NT2/D1 (cell line): ENCODE data around the gene MED16.
A peak's percentile ranks its signal among the peaks of the same experiment; 100 is the strongest.

Experiments
- DNase-seq: peaks from one replicate; pipeline ENCODE4 v3.0.0-alpha.2; 2011; ENCODE audit warnings: low read depth, low spot score
- H3K27me3 ChIP-seq: 2 replicates; pipeline ENCODE4 v1.6.0; 2011; ENCODE audit warnings: mild to moderate bottlenecking; ENCODE audit not compliant: insufficient read length, insufficient read depth
- H3K36me3 ChIP-seq: 2 replicates; pipeline ENCODE4 v1.6.1; 2011; ENCODE audit warnings: mild to moderate bottlenecking, low read length, mixed read lengths; ENCODE audit not compliant: insufficient read depth, insufficient read length
- H3K4me1 ChIP-seq: 2 replicates; pipeline ENCODE4 v1.5.1; 2011; ENCODE audit not compliant: insufficient read depth, insufficient read length
- H3K4me3 ChIP-seq: 2 replicates; pipeline ENCODE4 v1.5.1; 2011; ENCODE audit warnings: low read depth; ENCODE audit not compliant: insufficient read length
- H3K9ac ChIP-seq: 2 replicates; pipeline ENCODE4 v1.6.0; 2011; ENCODE audit warnings: low read depth; ENCODE audit not compliant: insufficient read length
- H3K9me3 ChIP-seq: 2 replicates; pipeline ENCODE4 v1.5.1; 2011; ENCODE audit warnings: mild to moderate bottlenecking, low read length; ENCODE audit not compliant: insufficient read depth
- SUZ12 ChIP-seq: IDR thresholded peaks from 2 replicates; pipeline ENCODE4 v1.6.1; 2011; ENCODE audit not compliant: insufficient read length, insufficient read depth; ENCODE audit errors: extremely low read depth
- YY1 ChIP-seq: IDR thresholded peaks from 2 replicates; pipeline ENCODE4 v1.6.1; 2011; ENCODE audit not compliant: insufficient read length, insufficient read depth
- ZNF274 ChIP-seq: IDR thresholded peaks from 2 replicates; pipeline ENCODE4 v1.6.1; 2011; ENCODE audit warnings: mild to moderate bottlenecking, low read depth, low read length

MED16 gene

DNA sequence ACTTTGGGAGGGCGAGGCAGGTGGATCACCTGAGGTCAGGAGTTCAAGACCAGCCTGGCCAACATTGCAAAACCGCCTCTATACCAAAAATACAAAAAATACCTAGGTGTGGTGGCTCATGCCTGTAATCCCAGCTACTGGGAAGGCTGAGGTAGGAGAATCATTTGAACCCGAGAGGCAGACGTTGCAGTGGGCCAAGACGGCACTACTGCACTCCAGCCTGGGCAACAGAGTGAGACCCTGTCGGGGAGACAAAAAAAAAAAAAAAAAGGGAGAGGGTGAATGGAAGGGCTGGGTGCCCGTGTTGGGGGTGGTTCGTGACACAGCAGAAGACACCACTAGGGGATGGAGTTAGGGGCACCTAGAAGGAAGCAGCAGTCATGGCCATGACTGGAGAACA is 22.7 kb downstream of the MED16 start:
- Histone ChIP-seq H3K9ac (no peak overlapping the region), H3K4me3 (no peak overlapping the region), H3K27me3 (no peaks in the 10 kb centered on the region), H3K36me3 (peaks cover 52% of the 10 kb centered on the region), H3K4me1 (peaks cover 30% of the 10 kb centered on the region), H3K9me3 (no peaks in the 10 kb centered on the region)
- no peak for DNase-seq
- TF ChIP-seq YY1 = no peak
- TF ChIP-seq SUZ12 = no peak
- TF ChIP-seq ZNF274 = no peak

DNA sequence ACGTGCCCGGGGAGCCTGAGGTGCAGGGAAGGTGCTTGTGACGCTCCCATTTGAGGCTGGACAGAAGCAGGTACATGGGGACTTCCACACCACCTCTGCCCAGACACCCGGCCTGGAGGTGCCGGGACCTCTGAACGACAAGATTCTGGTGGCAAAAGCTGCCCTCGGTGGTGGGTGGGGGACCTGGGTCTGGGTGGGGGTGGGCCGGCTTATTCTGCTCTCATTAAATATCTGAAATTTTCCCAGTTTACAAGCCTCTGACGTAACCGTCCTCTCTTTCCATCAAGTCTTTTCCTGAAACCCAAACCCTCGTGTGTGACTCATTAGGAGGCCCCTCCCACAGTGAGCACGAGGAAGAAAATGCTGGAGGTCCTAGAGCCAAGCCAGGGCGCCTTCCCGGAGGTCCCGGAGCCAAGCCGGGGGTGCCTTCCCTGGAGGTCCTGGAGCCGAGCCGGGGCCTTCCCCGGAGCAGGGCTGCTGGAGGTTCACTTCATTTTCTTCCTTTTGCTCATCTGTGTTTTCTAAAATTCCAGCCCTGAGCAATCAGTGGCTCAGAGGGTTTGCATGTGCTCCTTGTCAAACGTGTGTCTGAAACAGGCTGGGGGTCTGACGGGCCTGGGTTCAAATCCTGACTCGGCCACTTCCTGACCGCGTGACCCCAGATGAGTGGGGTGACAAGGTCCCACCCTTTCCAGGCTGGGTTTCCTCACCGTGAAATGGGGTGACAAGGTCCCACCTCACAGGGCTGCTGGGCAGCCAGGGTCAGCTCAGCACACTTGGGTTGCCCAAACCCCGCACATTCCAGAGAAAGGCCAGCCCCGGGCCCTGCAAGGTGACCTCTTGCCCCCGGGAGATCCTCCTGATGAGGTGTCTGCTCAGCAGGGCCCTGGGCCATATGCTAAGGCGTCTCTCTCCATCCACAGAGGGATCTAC is 23.5 kb downstream of the MED16 start:
- H3K36me3 ChIP-seq = peaks cover 48% of the 10 kb centered on the region
- no peak for DNase-seq

DNA sequence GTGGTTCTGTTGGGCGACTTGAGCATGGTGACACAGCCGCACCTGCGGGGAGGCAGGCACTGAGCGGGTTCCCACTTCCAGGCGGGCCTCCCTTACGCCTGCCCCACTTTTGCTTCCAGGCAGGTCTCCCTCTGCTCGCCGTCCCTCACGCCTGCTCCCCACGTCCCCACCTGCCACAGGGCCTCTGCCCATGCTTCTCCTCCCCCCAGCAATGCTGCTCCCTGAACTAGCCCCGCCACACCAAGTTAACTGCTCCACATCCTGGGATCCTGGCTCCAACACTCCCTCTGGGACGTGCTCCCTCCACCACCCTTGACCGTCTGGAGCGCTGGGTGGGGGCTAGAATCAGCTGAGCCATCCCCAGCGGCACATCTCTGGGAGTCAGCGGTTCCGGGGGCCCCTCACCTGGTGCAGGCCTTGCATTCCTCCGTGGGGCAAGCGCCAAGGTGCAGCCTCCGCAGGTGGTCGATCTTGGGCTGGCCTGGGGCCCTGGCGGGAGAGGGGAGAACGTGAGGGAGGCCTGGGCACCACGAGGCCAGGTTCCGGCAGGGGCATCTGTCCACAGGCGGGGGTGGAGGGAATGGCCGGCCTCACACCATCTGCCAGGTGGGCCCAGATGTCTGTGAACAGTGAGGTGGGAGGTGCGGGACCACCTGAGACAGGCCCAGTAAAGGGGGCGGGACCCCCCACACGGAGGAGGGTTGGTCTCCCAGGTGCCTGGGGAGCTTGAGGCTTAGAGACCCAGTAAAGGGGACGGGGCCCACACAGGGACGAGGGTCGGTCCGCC is 24.3 kb downstream of the MED16 start:
- DNase-seq = no peak
- Histone ChIP-seq H3K4me3 (no peak overlapping the region), H3K27me3 (no peaks in the 10 kb centered on the region), H3K4me1 (peaks cover 33% of the 10 kb centered on the region), H3K9me3 (no peaks in the 10 kb centered on the region), H3K36me3 (peaks cover 40% of the 10 kb centered on the region), H3K9ac (peak overlapping the region; percentile 59)
- TF ChIP-seq ZNF274 (no peak), YY1 (no peak), SUZ12 (no peak)

More for the DNA sequence above, 23.5 kb downstream of the MED16 start:
- Histone ChIP-seq H3K9ac (peak overlapping the region; percentile 59), H3K27me3 (no peaks in the 10 kb centered on the region), H3K4me3 (no peak overlapping the region), H3K9me3 (no peaks in the 10 kb centered on the region), H3K4me1 (peaks cover 33% of the 10 kb centered on the region)
- TF ChIP-seq ZNF274 (no peak), YY1 (no peak), SUZ12 (no peak)

DNA sequence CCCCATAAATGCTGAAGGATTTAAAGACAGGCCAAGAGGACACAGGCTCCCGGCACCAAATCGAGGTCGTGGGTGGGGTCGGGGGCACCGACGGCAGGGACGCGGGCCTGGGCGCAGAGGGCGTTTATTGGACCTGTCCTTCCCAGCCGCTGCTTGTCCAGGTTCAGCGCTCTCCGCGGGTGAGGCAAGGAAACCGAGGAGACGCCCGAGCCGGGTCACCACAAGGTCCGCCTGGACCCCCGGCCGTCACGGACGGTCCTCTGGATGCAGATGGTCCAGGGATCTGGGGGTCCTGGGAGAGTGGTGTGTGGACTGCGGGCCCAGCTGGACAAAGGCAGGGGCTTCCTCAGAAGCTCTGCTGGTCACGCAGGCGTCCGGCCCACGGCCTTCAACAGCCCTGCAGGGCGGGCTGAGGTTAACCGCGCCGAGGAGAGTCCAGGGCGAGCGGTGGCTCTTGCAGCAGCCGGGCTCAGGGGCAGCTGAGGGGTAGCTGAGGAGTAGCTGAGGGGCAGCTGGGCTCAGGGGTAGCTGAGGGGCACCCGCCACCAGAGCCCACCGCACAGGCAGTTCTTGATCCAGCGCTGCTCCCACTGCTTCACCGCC is 25.0 kb downstream of the MED16 start:
- H3K4me3 ChIP-seq = no peak overlapping the region
- no peaks in the 10 kb centered on the region for H3K9me3 ChIP-seq
- peaks cover 36% of the 10 kb centered on the region for H3K36me3 ChIP-seq
- no peak for TF ChIP-seq SUZ12
- no peak for TF ChIP-seq YY1
- no peak for TF ChIP-seq ZNF274
- DNase-seq = no peak
- peak overlapping the region; percentile 12 for H3K9ac ChIP-seq
- peaks cover 33% of the 10 kb centered on the region for H3K4me1 ChIP-seq
- no peaks in the 10 kb centered on the region for H3K27me3 ChIP-seq

DNA sequence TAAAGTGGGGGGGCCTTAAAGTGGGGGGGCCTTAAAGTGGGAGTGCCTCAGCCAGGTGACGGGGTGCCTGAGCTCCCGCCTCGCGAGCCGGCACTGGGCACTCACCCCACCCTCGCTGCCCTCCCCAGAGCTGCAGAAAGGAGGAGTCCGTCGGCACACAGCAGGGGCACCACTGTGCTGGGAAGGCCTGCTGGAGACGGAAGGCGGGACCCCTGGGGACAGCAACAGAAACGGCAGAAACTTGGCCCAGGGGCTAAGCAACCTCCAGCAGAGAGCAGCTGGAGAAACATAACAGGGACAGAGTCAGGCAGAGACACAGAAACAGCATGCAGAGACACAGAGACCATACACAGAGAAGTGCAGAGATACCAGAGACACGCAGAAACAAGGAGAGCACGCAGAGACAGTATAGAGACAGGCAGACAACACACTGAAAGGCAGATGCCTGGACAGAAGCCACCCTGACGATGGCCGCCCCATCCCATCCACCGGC is 25.6 kb downstream of the MED16 start:
- Histone ChIP-seq H3K36me3 (peaks cover 36% of the 10 kb centered on the region), H3K9me3 (no peaks in the 10 kb centered on the region), H3K27me3 (no peaks in the 10 kb centered on the region), H3K9ac (peak overlapping the region; percentile 12), H3K4me1 (peaks cover 34% of the 10 kb centered on the region), H3K4me3 (no peak overlapping the region)
- DNase-seq = no peak
- no peak for TF ChIP-seq ZNF274
- TF ChIP-seq SUZ12 = no peak
- no peak for TF ChIP-seq YY1

DNA sequence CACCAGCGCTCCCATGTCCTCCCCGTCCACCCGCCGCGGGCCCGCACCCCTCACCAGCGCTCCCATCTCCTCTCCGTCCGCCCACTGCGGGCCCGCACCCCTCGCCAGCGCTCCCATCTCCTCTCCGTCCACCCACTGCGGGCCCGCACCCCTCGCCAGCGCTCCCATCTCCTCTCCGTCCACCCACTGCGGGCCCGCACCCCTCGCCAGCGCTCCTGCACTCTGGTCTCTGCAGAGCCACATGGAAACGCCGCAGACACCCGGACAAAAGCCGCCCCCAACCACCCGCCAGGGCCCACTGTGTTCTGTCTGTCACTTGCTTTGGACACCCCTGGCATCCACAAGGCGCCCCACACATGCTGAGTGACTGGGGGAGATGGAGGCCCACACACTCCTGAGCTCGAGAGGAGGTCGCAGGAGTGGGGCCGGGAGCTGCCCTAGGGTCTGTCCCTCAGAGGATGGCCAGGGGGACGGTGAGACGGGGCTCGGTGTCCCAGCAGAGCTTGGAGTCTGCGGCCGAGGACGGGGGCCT is 26.2 kb downstream of the MED16 start:
- DNase-seq = no peak
- Histone ChIP-seq H3K9ac (no peak overlapping the region), H3K4me3 (no peak overlapping the region), H3K36me3 (peaks cover 36% of the 10 kb centered on the region), H3K27me3 (no peaks in the 10 kb centered on the region), H3K4me1 (peaks cover 34% of the 10 kb centered on the region), H3K9me3 (no peaks in the 10 kb centered on the region)
- no peak for TF ChIP-seq YY1
- no peak for TF ChIP-seq SUZ12
- no peak for TF ChIP-seq ZNF274
